ENCODE measurements around the gene UBAC1. TPM values are rescaled to one million over a fixed set of nuclear protein-coding genes. Genes with fewer than 3 reads are reported as not detected.
A peak's percentile ranks its signal among the peaks of the same experiment; 100 is the strongest.

The UBAC1 gene
- total and polyA plus RNA-seq, 9 of the 15 experiments (the other 6 are each of a cell fraction or from before 2014, with no cell fraction given): 94.0 to 399 (median 228) TPM

DNA sequence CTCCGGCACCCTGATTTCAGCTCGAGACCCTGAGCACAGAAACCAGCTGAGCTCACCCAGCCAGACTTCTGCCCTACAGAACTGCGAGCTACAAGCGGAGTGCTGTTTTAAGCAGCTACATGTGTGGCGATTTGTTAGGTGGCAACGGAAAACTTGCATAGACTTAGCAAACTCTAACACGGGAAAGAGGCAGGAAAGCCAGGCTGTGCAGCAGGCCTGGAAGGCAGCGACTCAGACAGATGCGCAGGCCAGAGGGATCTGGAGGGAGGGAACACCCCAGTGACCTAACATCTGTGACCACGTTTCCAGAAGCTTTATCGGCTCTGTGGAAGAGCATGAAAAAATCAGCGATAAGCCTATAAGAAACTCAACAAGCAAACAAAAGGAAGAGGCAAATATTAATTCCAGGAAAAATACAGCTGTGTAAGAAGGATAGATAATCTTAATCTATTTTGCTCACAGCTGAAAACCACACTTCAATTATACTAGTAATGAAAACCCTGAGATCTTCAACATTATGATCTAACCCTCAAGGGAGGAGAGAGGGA, 11.0 kb downstream of the UBAC1 start (continued):
- TF ChIP-seq KLF16 (IDR thresholded peaks at IDR 0.05): peak; percentile 94
- no peak for TF ChIP-seq KDM4B (IDR thresholded peaks at IDR 0.05; ENCODE audit: borderline replicate concordance in 2 of 2, low read depth in 1 of 2)
- TF ChIP-seq, protein P1, sequence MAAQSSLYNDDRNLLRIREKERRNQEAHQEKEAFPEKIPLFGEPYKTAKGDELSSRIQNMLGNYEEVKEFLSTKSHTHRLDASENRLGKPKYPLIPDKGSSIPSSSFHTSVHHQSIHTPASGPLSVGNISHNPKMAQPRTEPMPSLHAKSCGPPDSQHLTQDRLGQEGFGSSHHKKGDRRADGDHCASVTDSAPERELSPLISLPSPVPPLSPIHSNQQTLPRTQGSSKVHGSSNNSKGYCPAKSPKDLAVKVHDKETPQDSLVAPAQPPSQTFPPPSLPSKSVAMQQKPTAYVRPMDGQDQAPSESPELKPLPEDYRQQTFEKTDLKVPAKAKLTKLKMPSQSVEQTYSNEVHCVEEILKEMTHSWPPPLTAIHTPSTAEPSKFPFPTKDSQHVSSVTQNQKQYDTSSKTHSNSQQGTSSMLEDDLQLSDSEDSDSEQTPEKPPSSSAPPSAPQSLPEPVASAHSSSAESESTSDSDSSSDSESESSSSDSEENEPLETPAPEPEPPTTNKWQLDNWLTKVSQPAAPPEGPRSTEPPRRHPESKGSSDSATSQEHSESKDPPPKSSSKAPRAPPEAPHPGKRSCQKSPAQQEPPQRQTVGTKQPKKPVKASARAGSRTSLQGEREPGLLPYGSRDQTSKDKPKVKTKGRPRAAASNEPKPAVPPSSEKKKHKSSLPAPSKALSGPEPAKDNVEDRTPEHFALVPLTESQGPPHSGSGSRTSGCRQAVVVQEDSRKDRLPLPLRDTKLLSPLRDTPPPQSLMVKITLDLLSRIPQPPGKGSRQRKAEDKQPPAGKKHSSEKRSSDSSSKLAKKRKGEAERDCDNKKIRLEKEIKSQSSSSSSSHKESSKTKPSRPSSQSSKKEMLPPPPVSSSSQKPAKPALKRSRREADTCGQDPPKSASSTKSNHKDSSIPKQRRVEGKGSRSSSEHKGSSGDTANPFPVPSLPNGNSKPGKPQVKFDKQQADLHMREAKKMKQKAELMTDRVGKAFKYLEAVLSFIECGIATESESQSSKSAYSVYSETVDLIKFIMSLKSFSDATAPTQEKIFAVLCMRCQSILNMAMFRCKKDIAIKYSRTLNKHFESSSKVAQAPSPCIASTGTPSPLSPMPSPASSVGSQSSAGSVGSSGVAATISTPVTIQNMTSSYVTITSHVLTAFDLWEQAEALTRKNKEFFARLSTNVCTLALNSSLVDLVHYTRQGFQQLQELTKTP (IDR thresholded peaks at IDR 0.05; ENCODE audit: low read depth in 1 of 2, partially characterized antibody in 2 of 2): peak in 1 of 2 experiments; percentile 76
- no peak for TF ChIP-seq RHOXF2B (CRISPR knock-in tag; conservative IDR thresholded peaks at IDR 0.05)
- 0 out of 2 replicates have a peak, but pooled peaks have one; percentile 3 for TF ChIP-seq SP1 (CRISPR knock-in tag; IDR thresholded peaks at IDR 0.05)
- TF ChIP-seq ZNF445 (CRISPR knock-in tag; IDR thresholded peaks at IDR 0.05; ENCODE audit: low read depth): 0 out of 2 replicates have a peak, but pooled peaks have one; percentile 53
- peak; percentile 18 for TF ChIP-seq TAF1 (IDR thresholded peaks at IDR 0.05; ENCODE audit: control insufficient read depth, extremely low read depth, insufficient read depth, low read length, severe bottlenecking)
- no peak for TF ChIP-seq SNIP1 (IDR thresholded peaks at IDR 0.05; ENCODE audit: low read depth)
- TF ChIP-seq ZZZ3 (IDR thresholded peaks at IDR 0.05): no peak
- TF ChIP-seq ZBED1 (IDR thresholded peaks at IDR 0.05): 0 out of 2 replicates have a peak, but pooled peaks have one; percentile 69
- TF ChIP-seq ZNF76 (CRISPR knock-in tag; IDR thresholded peaks at IDR 0.05; ENCODE audit: borderline replicate concordance): peak; percentile 21; the same call in 1 of the 2 replicates
- peak; percentile 90 for TF ChIP-seq MYC (IDR thresholded peaks at IDR 0.05; ENCODE audit: low read depth, low read length)
- TF ChIP-seq MYC (CRISPR knock-in tag; IDR thresholded peaks at IDR 0.05; ENCODE audit: borderline replicate concordance, low read depth): no peak
- peak; percentile 36 to 80 for TF ChIP-seq E2F6 (IDR thresholded peaks at IDR 0.05; ENCODE audit: borderline replicate concordance in 1 of 2, extremely low read depth in 1 of 2, insufficient read depth in 1 of 2, insufficient read length in 1 of 2, low read depth in 1 of 2, low read length in 1 of 2, poor library complexity in 1 of 2, severe bottlenecking in 1 of 2)
- no peak for TF ChIP-seq CBX1 (IDR thresholded peaks at IDR 0.05; ENCODE audit: low read depth)
- TF ChIP-seq ZNF655 (CRISPR knock-in tag; IDR thresholded peaks at IDR 0.05): no peak
- peak; percentile 92 to 93 for TF ChIP-seq NRF1 (conservative IDR thresholded peaks at IDR 0.05 in 1 of 2, IDR thresholded peaks at IDR 0.05 in 1 of 2)
- peak; percentile 62 for TF ChIP-seq ZFX (CRISPR knock-in tag; IDR thresholded peaks at IDR 0.05)
- peak; percentile 55 to 91; a peak in 3 of 4 replicates for TF ChIP-seq TBL1XR1 (IDR thresholded peaks at IDR 0.05; ENCODE audit: low read length in 2 of 2)
- TF ChIP-seq NFYB (IDR thresholded peaks at IDR 0.05; ENCODE audit: extremely low read depth, insufficient read length): no peak
- TF ChIP-seq FOXP1 (CRISPR knock-in tag; IDR thresholded peaks at IDR 0.05): 0 out of 2 replicates have a peak, but pooled peaks have one; percentile 58
